ENCODE data around the gene SLC25A31. TPM values are rescaled to one million over a fixed set of nuclear protein-coding genes. Genes with fewer than 3 reads are reported as not detected.

Gene SLC25A31
- total RNA-seq, 1 donor from 2014 or later: not detected

GRCh38 chr4:127791391-127791790 lies 61.2 kb downstream of the SLC25A31 start:
- intact Hi-C loops (cut with micrococcal nuclease): no loop called here

GRCh38 chr4:127793528-127793927 lies 63.3 kb downstream of the SLC25A31 start:
- DNase-seq: no peak
- H3K4me1 ChIP-seq: no peaks in the 10 kb centered on the region
- no peak for TF ChIP-seq CTCF (IDR thresholded peaks at IDR 0.05; ENCODE audit: borderline replicate concordance)
- H3K27me3 ChIP-seq (ENCODE audit: low read depth): no peaks in the 10 kb centered on the region
- peaks cover 4% of the 10 kb centered on the region for H3K36me3 ChIP-seq
- H3K27ac ChIP-seq (replicated peaks): no peak overlapping the region
- intact Hi-C loops (cut with micrococcal nuclease): no loop called here
- no peak overlapping the region for H3K4me3 ChIP-seq
- no peaks in the 10 kb centered on the region for H3K9me3 ChIP-seq (replicated peaks)

More at GRCh38 chr4:127791391-127791790, 61.2 kb downstream of the SLC25A31 start:
- no peak for TF ChIP-seq CTCF (IDR thresholded peaks at IDR 0.05; ENCODE audit: borderline replicate concordance)
- peaks cover under 1% of the 10 kb centered on the region for H3K36me3 ChIP-seq
- no peaks in the 10 kb centered on the region for H3K4me1 ChIP-seq
- no peaks in the 10 kb centered on the region for H3K9me3 ChIP-seq (replicated peaks)
- no peak for DNase-seq
- no peaks in the 10 kb centered on the region for H3K27me3 ChIP-seq (ENCODE audit: low read depth)
- no peak overlapping the region for H3K4me3 ChIP-seq
- no peak overlapping the region for H3K27ac ChIP-seq (replicated peaks)

DNA sequence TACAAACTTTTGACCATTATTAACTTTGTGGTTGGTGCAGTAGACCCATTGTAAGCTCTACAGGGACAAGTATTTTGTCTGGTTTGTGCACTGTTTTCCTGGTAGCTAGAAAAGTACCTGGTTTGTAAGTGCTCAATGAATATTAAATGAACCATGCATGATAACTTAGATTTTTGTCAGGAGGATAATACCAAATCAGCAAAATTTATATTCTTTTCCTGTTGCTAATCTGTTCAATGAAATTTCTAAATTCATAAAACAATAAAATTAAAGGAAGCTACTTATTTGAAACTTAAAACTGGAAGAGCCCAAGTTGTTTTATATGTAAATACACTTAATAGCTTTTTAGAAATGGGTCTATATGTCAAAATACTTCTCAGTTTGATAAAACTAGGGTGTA lies 69.5 kb downstream of the SLC25A31 start:
- intact Hi-C loops (cut with micrococcal nuclease): no loop called here
- DNase-seq: no peak
- Histone ChIP-seq H3K9me3 (replicated peaks) (no peaks in the 10 kb centered on the region), H3K27me3 (ENCODE audit: low read depth) (no peaks in the 10 kb centered on the region), H3K4me3 (no peak overlapping the region), H3K36me3 (peaks cover 27% of the 10 kb centered on the region), H3K27ac (replicated peaks) (no peak overlapping the region), H3K4me1 (no peaks in the 10 kb centered on the region)
- no peak for TF ChIP-seq CTCF (IDR thresholded peaks at IDR 0.05; ENCODE audit: borderline replicate concordance)

DNA sequence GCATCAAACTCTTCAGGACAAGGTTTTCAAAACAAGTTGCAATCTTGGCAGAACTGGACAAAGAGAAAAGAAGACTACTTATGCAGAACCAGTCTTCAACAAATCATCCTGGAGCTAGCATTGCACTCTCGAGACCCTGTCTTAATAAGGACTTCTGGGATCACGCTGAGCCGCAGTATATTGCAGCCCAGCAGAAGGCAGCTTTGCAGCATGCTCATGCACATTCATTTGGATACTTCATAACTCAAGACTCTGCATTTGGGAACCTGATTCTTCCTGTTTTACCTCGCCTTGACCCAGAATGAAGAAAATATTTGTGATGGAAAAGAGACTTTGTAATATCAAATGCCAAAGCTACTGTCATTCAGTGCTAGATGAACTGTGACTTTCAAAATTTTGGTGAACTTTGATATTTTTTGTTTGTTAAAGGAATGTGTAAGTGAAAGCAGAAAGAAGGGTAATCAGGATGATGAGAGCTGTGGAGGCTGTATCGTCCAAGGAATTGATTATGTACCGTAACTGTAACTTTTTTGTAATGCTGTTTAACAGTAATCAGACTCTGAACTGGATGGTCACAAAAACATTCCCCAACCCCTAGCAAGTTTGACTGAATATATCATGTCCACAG lies 79.1 kb downstream of the SLC25A31 start:
- Histone ChIP-seq H3K27ac (replicated peaks) (no peak overlapping the region), H3K4me3 (no peak overlapping the region), H3K27me3 (ENCODE audit: low read depth) (no peaks in the 10 kb centered on the region), H3K4me1 (no peaks in the 10 kb centered on the region), H3K9me3 (replicated peaks) (no peaks in the 10 kb centered on the region), H3K36me3 (peaks cover 48% of the 10 kb centered on the region)
- DNase-seq: no peak
- no peak for TF ChIP-seq CTCF (IDR thresholded peaks at IDR 0.05; ENCODE audit: borderline replicate concordance)
- intact Hi-C loops (cut with micrococcal nuclease): no loop called here

- H3K27me3 ChIP-seq (ENCODE audit: low read depth): no peaks in the 10 kb centered on the region
- no peak for TF ChIP-seq CTCF (IDR thresholded peaks at IDR 0.05; ENCODE audit: borderline replicate concordance)
- intact Hi-C loops (cut with micrococcal nuclease): no loop called here
Measured at GRCh38 chr4:127810551-127810950, 80.4 kb downstream of the SLC25A31 start.

More at GRCh38 chr4:127810551-127810950, 80.4 kb downstream of the SLC25A31 start:
- Histone ChIP-seq H3K36me3 (peaks cover 40% of the 10 kb centered on the region), H3K27ac (replicated peaks) (no peak overlapping the region), H3K9me3 (replicated peaks) (no peaks in the 10 kb centered on the region), H3K4me3 (no peak overlapping the region), H3K4me1 (no peaks in the 10 kb centered on the region)
- DNase-seq: no peak
